Stromal cell of bone marrow (primary cell): Measurements from ENCODE around the gene TTBK1.
A peak's percentile ranks its signal among the peaks of the same experiment; 100 is the strongest.

Experiments used
- DNase-seq: peaks from one replicate; pipeline ENCODE4 v3.0.0-alpha.2; 2012; ENCODE audit warnings: low read depth

TTBK1 gene

GRCh38 chr6:43304882-43305281, 61.6 kb downstream of the TTBK1 start:
- DNase-seq = no peak

GRCh38 chr6:43306086-43306485, 62.8 kb downstream of the TTBK1 start:
- no peak for DNase-seq

DNA sequence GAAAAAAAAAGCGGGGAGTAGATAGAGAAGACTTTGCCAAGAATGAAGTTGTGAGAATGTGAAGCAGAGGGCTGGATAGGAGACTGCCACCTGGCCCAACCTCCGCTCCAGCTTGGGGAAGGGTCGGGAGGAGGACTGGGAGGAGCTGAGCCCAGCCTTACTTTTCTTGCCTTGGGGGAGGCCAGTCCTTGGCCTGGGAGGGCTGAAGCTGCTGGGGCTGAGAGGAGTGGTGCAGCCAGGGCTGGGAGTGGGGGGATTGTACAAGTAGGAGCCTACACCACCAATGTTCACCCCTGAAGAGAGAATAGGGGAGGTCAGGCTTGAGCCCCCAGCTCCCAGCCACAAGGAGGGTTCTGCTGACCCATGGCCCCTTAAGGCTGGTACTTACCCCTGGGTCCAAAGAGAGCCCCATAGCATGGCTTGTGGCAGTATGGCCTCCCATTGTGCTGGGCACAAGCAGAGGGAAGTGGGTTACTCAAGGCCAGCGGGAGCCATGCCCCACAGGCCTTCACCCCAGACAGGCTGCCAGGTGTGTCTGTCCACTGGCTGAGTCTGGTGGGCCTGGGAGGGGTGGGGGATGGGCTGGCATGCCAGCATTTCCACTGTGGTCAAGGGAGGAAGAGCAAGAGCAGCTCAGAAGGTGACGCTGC, 64.3 kb downstream of the TTBK1 start:
- DNase-seq = no peak

DNA sequence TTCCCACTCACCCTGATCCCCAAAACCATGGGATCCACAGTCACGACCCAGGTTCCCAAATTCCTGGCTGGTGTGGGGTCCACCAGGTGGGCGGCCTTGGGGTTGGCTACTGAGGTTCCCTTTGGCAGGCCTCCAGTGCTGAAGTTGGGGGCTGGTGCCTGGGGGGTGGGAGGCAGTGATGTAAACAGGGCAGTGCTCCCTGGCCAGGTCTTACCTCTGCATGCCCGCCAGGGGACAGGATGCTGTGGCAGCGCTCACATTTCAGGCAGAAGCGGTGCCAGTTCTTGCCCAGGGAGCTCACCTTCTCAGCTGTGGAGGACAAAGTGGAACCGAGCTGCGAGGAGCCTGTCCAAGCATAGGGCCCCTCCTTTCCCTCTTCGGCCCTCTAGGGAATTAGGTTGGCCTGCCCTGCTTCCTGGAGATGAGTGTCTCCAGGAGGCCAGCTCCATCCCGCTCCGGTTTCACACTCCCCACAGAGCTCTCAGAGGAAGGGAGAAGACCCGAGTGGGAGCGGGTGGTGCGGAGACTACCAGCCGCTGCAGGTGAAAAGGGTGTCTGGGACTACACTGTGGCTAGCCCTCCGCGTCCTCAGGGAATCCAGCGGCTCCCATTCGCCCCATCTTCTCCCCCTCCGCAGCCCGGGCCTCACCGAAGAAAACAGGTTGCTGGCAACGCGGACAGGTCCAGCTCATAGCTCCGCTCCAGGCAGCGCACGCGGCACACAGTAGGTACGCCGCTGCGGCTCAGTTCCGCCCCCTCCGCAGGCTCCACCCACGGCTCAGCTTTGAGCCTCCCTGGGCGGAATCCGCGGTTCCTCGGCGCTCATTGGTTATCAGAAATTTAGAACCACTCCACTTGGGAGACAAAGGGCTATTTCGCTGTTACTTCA, 65.1 kb downstream of the TTBK1 start, which contains the start of gene CRIP3:
TSS of gene CRIP3 (minus strand) at position 726 of the 889 bp plus-strand sequence. CDS start at position 692, 34 bp downstream.
- peak; percentile 34 for DNase-seq

DNA sequence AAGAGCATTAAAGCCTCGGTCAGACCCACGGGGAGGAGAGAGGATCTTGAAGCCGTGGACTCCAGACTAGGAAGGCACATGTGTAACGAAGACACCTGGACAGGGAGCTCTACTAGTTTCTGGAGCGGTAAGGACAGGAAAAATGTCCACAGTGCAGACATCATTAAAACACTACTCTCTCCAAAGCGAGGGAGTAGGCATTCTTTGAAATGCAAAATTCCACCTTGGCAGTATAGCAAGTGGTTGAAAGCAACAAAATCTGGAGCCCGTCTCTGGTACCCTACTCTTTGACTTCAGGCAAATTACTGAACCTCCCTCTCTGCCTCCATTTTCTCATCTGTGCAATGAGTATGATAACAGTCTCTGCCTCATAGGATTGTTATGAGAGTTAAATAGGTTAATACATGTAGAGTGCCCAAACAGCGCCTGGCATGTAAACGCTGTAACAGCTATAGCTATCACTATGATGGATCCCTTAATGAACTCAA, 65.8 kb downstream of the TTBK1 start:
- DNase-seq = no peak

DNA sequence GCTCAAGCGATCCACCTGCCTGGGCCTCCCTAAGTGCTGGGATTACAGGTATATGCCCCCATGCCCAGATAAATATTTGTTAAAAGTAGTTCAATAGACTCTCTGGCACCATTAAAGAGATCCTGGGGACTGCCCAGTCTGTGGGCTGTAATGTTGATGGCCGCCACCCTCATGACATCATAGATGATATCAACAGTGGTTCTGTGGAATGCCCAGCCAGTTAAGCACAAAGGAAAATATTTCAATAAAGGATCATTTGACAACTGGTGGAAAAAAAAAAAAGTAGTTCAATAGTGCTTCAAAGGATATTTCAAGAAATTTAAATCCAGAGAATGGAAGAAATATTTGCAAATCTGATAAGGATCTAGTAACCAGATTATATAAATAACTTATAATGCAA, 66.9 kb downstream of the TTBK1 start:
- no peak for DNase-seq

- DNase-seq = no peak
Observed at GRCh38 chr6:43310624-43311023, 67.3 kb downstream of the TTBK1 start.

GRCh38 chr6:43311666-43312065, 68.4 kb downstream of the TTBK1 start:
- no peak for DNase-seq

GRCh38 chr6:43313813-43314212, 70.5 kb downstream of the TTBK1 start:
- no peak for DNase-seq

GRCh38 chr6:43318011-43318410, 74.7 kb downstream of the TTBK1 start:
- no peak for DNase-seq

GRCh38 chr6:43325876-43326275, 82.6 kb downstream of the TTBK1 start:
- DNase-seq = no peak

GRCh38 chr6:43328528-43328927, 85.2 kb downstream of the TTBK1 start:
- no peak for DNase-seq

- DNase-seq = no peak
Observed at GRCh38 chr6:43331470-43331869, 88.2 kb downstream of the TTBK1 start.

DNA sequence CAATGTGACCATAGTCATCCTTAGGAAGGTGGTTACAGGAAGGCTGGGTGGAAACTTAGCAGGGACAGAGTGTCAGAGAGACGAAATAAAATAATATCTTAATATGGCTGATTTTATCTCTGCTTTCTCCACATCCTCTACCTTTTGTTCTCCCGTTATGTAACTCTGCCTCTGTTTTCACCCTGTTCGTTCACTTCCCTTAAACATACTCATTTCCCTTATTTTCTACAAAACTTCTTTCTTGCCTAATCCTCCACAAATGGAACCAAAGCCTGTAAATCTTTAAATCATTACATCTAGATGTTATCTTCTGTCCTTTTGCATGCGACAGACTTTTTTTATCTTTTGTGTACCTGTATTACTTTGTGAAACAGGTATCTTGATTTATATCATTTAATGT, 88.6 kb downstream of the TTBK1 start:
- DNase-seq = no peak

DNA sequence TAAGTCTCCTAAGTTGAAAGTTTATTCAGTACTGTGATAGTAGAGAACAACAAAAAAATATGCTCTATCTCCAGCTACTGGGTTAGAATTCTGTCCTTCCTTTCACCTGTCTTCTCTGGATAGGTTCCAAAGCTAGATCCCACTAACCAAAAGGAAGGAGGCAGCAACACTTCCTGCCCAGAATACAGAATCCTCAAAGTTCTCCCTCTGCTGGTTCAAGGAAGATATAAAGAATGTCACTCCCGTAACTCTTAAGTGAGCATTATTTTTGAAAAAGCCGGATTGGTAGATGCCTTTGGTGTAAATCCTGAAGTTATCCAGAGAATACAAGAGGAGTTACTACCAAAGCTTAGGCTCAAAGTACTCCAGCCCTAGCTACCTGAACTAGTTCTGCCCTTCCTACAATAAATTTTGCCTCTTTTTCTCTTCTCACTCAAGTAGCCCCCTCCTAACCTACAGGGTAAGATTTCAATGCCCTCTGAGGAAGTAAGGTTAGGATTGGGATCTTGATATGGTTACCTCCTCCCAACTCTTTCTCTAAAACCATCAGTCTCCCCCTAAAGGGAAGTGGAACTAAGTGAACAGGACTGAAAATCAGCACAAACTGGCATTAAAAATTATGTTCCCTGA, 91.3 kb downstream of the TTBK1 start:
- peak; percentile 46 for DNase-seq

GRCh38 chr6:43335469-43335868, 92.2 kb downstream of the TTBK1 start:
- no peak for DNase-seq

DNA sequence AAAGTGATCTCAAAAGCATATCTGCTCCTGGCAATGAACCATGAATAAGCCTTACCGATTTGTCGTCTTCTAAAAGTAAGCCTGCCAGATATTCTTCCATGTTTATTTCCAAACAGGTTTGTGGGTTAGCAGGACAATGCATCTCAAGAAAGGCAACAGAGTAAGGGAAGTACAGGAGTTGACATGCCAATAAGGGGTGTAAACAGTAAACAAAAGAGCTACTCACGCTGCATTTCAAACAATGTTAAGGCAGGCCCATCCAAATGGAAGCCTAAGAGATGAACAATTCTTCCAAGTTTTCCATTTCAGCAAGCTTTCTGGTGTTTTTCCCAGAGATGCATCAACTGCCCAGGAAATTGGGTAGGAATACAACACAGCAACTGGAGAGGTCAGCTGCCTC, 93.1 kb downstream of the TTBK1 start:
- no peak for DNase-seq
